GM19328 (cell line): ENCODE data around the gene AHNAK2.
"Not testable (repeated sequence)": the region's sequence is repeated elsewhere in the genome, so short reads cannot be mapped to it uniquely, and the experiment has no call there.

Experiments used
- ATAC-seq: cut with Tn5 transposase; IDR thresholded peaks from one replicate; pipeline ENCODE4 v1.9.1; 2021; ENCODE audit warnings: mild to moderate bottlenecking, moderate library complexity; ENCODE audit not compliant: unreplicated experiment

AHNAK2 gene

GRCh38 chr14:104928391-104929133 lies 49.6 kb downstream of the AHNAK2 start:
- no peak for ATAC-seq

GRCh38 chr14:104927901-104928300 lies 50.3 kb downstream of the AHNAK2 start:
- ATAC-seq, result no peak

- ATAC-seq, result no peak
Measured at GRCh38 chr14:104927432-104927816, 50.8 kb downstream of the AHNAK2 start.

GRCh38 chr14:104926619-104927431 lies 51.3 kb downstream of the AHNAK2 start:
- no peak for ATAC-seq

GRCh38 chr14:104925855-104926609 lies 52.1 kb downstream of the AHNAK2 start:
- no peak for ATAC-seq

DNA sequence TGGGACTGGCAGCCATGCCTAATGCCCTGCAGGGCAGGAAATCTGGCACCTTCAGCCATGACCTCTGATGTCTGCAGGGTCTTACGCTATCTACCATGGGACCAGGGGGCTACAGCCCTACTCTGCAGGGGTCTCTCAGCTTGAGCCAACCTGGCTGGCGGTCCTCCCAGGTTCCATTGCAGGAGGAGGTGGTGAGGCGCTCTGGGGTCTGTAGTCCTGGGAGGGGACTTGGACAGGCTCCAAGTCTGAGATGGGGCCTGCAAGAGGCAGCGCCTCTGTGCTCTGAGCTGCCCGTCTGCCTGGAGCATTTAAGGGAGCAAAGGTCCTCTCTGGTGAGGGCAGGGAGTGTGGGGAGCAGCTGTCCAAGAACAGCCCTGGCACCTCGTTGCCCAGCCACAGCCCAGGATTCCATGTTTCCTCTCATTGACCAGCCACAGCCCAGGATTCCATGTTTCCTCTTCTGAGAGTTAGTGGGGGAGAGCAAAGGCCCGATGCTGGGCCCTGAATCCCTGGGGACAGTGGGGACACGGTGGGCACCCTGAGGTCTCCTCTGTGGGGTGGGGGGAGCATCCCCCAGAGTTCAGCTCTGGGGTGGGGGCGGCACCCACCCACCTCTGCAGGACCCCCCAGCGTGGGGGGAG lies 52.8 kb downstream of the AHNAK2 start:
- ATAC-seq, result no peak

- no peak for ATAC-seq
Measured at GRCh38 chr14:104924421-104925213, 53.6 kb downstream of the AHNAK2 start, which contains the start of gene PLD4. PLD4 (plus strand) TSS chr14:104924879; CDS start chr14:104927141, 2,262 bp downstream.

GRCh38 chr14:104923640-104924420 lies 54.3 kb downstream of the AHNAK2 start:
- ATAC-seq, result no peak

DNA sequence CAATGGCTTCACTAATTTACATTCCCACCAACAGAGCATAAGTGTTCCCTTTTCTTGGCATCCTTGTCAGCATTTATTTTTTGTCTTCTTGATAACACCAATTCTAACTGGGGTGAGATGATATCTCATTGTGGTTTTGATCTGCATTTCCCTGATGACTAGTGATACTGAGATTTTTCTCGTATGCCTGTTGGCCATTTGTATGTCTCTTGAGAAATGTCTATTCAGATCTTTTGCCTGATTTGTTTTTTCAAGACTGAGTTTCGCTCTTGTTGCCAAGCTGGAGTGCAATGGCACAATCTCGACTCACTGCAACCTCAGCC lies 58.2 kb downstream of the AHNAK2 start:
- ATAC-seq, result no peak

- ATAC-seq, result not testable (repeated sequence)
Measured at GRCh38 chr14:104919152-104919992, 58.8 kb downstream of the AHNAK2 start.

DNA sequence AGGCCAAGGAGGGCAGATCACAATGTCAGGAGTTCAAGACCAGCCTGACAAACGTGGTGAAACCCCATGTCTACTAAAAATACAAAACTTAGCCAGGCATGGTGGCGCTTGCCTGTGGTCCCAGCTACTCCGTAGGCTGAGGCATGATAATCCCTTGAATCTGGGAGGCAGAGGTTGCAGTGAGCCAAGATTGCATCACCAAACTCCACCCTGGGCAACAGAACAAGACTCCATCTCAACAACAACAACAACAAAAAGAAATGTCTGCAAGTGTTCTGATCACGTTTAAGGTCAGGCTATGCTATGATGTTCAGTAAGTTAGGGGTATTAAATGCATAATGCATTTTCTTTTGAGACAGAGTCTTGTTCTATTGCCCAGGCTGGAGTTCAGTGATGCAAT lies 60.2 kb downstream of the AHNAK2 start:
- ATAC-seq, result no peak

GRCh38 chr14:104917116-104917515 lies 61.1 kb downstream of the AHNAK2 start:
- ATAC-seq, result no peak

GRCh38 chr14:104913435-104913834 lies 64.7 kb downstream of the AHNAK2 start:
- no peak for ATAC-seq

DNA sequence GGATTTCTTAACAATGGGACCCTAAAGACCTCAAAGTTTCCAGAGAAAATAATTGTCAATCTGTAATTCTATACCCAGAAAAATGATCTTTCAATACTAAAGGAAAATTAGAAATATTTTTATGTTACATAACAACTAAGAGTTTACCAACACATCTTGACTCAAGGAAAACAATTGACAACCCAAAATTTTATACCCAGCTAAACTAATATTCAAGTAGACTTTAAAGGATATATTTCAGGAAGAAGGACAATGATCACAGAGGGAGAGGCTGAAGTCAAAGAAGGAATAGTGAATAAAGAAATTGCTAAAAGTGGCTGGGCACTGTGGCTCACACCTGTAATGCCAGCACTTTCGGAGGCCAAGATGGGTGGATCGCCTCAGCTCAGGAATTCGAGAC lies 66.1 kb downstream of the AHNAK2 start:
- no peak for ATAC-seq

DNA sequence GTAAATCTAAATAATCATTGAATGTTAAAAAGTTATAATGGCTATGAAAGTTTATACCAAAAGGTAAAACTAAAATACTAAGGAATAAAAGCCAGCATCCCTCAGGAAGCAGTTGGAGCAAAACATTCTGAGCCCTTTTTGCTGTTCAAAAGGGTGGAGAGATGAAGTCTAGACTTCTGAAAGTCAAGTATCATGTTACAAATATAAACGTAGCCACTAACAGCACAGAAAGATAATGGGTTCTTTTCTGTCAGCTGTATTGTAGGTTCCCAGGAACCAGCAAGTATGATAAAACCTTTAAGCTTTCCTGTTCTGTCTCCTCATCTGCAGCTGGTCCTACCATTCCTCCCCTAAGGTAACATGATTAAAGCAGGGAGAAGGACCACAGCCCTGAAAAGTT lies 69.9 kb downstream of the AHNAK2 start:
- no peak for ATAC-seq

DNA sequence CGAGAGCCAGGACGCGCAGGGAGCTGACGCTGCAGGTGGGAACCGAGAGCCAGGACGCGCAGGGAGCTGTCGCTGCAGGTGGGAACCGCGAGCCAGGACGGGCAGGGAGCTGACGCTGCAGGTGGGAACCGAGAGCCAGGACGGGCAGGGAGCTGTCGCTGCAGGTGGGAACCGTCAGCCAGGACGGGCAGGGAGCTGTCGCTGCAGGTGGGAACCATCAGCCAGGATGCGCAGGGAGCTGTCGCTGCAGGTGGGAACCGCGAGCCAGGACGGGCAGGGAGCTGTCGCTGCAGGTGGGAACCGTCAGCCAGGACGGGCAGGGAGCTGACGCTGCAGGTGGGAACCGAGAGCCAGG lies 72.6 kb downstream of the AHNAK2 start:
- ATAC-seq, result not testable (repeated sequence)

DNA sequence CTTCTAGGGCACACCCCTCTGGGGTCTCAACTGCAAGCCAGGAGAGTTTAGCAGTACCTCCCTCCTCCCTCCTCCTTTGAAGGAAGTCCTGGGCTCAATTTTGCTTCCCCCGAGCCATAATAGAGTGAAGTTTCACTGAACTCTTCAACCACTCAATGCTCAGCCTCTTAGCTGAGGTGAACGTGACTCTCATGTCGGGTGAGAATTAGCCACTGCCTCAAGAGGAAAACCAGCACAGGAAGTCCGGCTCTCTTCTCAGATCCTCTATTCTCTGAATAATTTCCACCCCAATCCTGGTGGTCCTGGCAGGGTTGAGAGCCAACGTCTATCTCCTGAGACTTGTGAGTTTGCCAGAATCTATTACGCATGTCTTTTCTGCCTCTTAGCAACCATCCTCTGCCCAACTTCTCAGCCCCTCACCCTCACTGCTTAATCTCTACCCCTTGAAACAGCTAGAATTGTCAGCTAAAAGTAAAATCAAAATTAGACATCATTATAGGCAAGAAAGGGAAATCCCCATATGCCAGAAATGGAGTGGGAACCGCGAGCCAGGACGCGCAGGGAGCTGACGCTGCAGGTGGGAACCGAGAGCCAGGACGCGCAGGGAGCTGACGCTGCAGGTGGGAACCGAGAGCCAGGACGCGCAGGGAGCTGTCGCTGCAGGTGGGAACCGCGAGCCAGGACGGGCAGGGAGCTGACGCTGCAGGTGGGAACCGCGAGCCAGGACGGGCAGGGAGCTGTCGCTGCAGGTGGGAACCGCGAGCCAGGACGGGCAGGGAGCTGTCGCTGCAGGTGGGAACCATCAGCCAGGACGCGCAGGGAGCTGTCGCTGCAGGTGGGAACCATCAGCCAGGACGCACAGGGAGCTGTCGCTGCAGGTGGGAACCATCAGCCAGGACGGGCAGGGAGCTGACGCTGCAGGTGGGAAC lies 73.3 kb downstream of the AHNAK2 start:
- ATAC-seq, result not testable (repeated sequence)

GRCh38 chr14:104903990-104904389 lies 74.2 kb downstream of the AHNAK2 start:
- ATAC-seq, result no peak
